Activated CD4-positive, CD25-positive, alpha-beta regulatory T cell treated with anti-CD3 and anti-CD28 coated beads, Interleukin-2, amount 50 U/mL, for 16 hours (primary cell): ENCODE data around the gene CSE1L.
"Not testable (repeated sequence)": the region's sequence is repeated elsewhere in the genome, so short reads cannot be mapped to it uniquely, and the experiment has no call there.

ENCODE experiments used
- DNase-seq: peaks from one replicate; pipeline ENCODE4 v3.0.0-alpha.2; 2020; ENCODE audit warnings: low read depth, low spot score

CSE1L gene

GRCh38 chr20:49046087-49046900 lies at the start of gene CSE1L:
CSE1L (plus strand) TSS chr20:49046312; CDS start chr20:49058464, 12,152 bp downstream.
- peak; percentile 91 for DNase-seq

GRCh38 chr20:48999890-49000870 lies 45.9 kb upstream of the CSE1L start:
- DNase-seq = no peak

GRCh38 chr20:49001741-49002140 lies 44.4 kb upstream of the CSE1L start:
- DNase-seq = no peak

- DNase-seq = no peak
These were observed 39.6 kb upstream of the CSE1L start for GRCh38 chr20:49006446-49006980.

GRCh38 chr20:49009899-49010631 lies 36.0 kb upstream of the CSE1L start:
- no peak for DNase-seq

- DNase-seq = no peak
These were observed 21.9 kb upstream of the CSE1L start for GRCh38 chr20:49024220-49024619.

GRCh38 chr20:49028177-49028576 lies 17.9 kb upstream of the CSE1L start:
- not testable (repeated sequence) for DNase-seq

- DNase-seq = no peak
These were observed 17.4 kb upstream of the CSE1L start for GRCh38 chr20:49028684-49029083.

GRCh38 chr20:49029203-49029602 lies 16.9 kb upstream of the CSE1L start:
- DNase-seq = no peak

- no peak for DNase-seq
These were observed 15.0 kb upstream of the CSE1L start for GRCh38 chr20:49030954-49031619.

GRCh38 chr20:49032455-49032854 lies 13.7 kb upstream of the CSE1L start:
- DNase-seq = no peak

- DNase-seq = no peak
These were observed 11.9 kb upstream of the CSE1L start for GRCh38 chr20:49034070-49034732.

GRCh38 chr20:49037962-49038387 lies 8.1 kb upstream of the CSE1L start:
- DNase-seq = no peak

- no peak for DNase-seq
These were observed 6.3 kb upstream of the CSE1L start for GRCh38 chr20:49039854-49040253.

GRCh38 chr20:49043000-49043399 lies 3.1 kb upstream of the CSE1L start:
- no peak for DNase-seq

- DNase-seq = no peak
These were observed 549 bp upstream of the CSE1L start for GRCh38 chr20:49045440-49046086.

GRCh38 chr20:49052334-49052733 lies 6.2 kb downstream of the CSE1L start:
- DNase-seq = no peak

- no peak for DNase-seq
These were observed 8.0 kb downstream of the CSE1L start for GRCh38 chr20:49054056-49054643.

- DNase-seq = no peak
These were observed 17.2 kb downstream of the CSE1L start for GRCh38 chr20:49063279-49063678.
